ENCODE data around the gene DYNLT1. TPM values are rescaled to one million over a fixed set of nuclear protein-coding genes. Genes with fewer than 3 reads are reported as not detected.
A peak's percentile ranks its signal among the peaks of the same experiment; 100 is the strongest.
"Not testable (repeated sequence)": the region's sequence is repeated elsewhere in the genome, so short reads cannot be mapped to it uniquely, and the experiment has no call there.

The DYNLT1 gene
- total RNA-seq, 1 experiment from 2014 or later, result 10.2 TPM

DNA sequence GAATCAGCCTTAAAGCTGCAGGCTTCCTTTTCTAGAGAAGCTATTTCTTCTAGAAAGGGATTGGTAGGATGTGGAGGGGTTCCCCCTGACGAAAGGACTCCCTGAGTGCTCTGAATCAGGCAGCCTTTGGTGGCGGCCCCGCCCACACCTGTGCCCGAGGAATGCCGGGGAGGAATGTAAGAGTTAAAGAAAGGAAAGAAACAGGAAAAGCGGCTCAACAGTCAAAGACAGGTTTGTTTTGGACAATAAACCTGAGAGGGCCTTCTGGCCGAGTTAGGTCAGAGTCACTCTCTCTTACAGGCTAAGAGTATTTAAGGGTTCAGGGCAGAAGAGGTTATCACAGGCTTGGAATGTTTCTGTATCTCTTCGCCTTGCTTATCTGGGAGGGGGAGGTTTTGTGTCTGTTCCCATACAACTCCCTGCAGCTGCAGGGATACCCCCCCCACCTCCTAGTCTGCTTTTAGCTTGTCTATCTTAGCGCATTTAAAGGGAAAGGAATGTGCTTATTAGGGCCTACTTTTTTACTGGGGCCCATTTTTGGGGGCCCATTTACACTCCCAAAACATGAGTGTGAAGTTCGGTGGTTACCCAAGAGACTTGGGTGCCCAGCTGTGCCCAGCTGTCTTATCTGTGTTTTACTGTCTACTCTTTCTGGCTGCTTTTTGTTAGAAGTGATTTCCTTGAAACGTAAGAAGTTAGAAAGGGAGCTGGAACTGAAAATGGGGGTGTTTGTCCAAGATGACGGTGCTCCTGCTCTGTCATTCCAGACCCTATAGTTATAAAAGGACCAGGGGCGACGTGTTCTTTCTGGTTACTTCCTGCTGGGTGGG, 32.8 kb downstream of the DYNLT1 start:
- in situ Hi-C loops (cut with HindIII; ENCODE audit: low pct_unique_long_range_greater_than_20kb, low sequenced_read_pairs), result no loop called here
- DNase-seq (ENCODE audit: low read depth, low spot score), result no peak

DNA sequence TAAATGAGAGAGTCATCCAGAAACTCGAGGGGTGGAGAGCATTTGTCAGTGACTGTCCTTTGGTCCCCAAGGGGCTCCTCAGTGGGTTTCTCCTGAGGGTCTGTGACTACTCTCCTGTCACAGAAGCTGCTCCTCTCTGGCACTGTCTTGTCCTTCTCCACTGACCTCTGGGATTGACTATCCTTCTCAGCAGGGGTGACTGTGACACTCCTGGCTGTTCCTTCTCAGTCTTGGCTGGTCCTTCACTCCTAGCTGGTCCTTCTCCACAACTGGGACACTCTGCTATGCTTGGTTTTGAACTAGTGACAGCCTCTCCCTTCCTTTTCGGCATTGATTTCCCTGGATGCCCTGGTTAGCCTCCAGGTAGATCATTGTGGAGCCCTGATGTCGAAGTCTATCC, 33.5 kb downstream of the DYNLT1 start:
- in situ Hi-C loops (cut with HindIII; ENCODE audit: low pct_unique_long_range_greater_than_20kb, low sequenced_read_pairs), result no loop called here
- no peak for DNase-seq (ENCODE audit: low read depth, low spot score)

DNA sequence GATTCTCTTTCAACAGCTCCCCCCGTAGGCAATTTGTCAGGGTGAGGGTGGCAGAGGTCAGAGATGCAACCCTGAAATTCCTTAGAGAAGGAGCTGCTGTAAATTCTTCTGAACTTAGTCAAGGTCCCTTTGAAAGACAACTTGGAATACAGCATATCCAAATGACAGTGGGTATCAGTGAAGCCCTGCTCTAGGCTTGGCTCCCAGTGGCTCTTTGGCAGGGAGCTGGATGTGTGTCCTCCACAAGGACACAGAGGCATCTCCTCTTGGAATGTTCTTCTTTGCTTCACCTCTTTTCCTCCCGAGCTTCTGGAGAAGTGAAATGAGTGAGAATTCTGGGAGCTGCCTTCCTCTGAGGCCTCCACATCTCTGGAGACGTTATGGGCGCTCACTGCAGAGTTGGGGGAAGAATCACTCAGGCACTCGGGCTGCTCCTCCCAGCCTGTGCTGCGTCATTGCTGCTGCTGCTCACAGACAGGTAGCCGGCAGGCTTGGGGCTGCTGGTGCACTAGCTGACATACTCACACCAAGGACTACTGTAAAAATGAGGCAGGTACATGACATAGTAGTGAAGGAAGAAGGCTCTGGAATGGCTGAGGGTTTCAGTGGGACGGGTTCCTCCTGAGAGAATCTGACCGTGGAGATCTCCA, 34.1 kb downstream of the DYNLT1 start:
- in situ Hi-C loops (cut with HindIII; ENCODE audit: low pct_unique_long_range_greater_than_20kb, low sequenced_read_pairs), result no loop called here
- DNase-seq (ENCODE audit: low read depth, low spot score), result no peak

DNA sequence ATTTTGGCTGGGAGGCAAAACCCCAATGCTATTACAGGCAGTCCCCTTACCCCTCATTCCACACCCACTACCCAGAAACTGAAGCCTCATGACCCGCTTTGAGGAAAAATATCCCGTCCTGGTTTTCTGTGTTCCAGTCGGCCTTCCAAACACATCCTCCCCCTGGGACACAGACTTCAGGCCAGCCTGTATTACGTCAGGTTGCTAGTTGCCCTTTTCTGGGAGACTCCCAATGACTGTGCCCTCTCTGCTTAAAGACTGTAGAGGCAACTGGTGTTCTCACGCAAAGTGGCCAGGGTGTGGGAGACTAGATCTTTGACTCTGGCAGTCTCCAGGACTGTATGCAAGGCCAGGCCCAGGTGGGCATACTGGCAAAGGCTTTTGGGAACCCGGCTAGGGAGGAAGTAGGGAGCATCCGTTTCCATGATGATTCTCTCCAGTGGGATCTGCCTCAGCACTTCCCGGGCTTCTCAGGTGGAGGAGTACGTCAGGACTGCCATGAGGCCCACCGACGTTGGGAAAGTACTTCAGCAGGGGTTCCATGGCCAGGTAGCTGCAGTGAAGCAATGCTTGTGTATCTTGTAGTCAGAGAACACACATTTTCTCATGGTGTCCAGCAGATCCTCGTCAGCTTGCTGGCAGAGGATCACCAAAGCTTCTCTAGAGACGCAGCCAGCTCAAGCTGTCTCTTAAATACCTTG, 34.9 kb downstream of the DYNLT1 start:
- DNase-seq (ENCODE audit: low read depth, low spot score), result no peak
- in situ Hi-C loops (cut with HindIII; ENCODE audit: low pct_unique_long_range_greater_than_20kb, low sequenced_read_pairs), result no loop called here

DNA sequence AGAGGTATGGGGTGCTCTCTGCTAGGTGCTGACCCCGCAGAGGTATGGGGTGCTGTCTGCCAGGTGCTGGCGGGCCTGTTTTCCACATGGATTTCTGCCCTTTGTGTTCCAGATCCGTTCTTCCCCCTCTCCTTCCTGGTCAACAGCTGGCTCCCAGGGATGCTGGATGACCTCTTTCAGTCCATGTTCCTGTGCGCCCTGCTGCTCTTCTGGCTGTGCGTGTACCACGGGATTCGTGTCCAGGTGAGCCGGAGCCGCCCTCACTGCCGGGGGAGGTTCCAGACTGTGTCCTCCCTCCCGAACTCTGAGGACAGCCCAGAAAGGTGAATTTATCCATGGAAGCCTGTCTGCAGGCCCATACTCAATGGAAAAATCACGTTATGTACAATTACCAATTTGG, 36.3 kb downstream of the DYNLT1 start:
- DNase-seq (ENCODE audit: low read depth, low spot score), result no peak
- in situ Hi-C loops (cut with HindIII; ENCODE audit: low pct_unique_long_range_greater_than_20kb, low sequenced_read_pairs), result no loop called here

DNA sequence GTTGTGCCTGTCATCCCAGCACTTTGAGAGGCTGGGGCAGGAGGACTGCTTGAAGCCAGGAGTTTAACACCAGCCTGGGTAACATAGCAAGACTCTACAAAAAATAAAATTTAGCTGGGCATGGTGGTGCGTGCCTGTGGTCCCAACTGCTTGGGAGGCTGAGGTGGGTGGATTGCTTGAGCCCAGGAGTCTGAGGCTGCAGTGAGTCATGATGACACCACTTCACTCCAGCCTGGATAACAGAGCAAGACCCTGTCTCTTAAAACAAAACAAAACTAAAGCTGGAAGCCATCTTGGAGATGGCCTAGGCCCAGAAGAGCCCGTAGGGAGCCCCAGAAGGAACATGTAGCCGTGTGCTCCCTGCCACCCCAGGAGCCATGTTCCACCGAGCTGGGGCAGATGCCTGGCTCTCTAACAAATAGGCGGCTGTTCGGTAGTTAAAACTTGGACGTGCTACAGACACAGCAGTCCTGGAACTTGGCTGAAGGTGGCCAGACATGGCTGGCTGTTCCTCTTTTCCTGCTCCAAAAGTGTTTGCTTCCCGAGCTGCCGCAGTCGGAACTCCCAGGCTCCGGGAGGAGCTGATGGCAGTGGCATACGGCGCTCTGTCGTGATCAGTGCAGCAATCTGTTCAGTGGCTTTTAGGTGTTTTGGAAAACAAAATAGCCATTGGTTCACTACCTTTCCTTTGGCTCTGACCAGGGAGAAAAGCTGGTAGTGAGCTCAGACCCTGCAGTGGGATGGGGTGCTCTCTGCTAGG, 37.0 kb downstream of the DYNLT1 start:
- no peak for DNase-seq (ENCODE audit: low read depth, low spot score)
- in situ Hi-C loops (cut with HindIII; ENCODE audit: low pct_unique_long_range_greater_than_20kb, low sequenced_read_pairs), result no loop called here

DNA sequence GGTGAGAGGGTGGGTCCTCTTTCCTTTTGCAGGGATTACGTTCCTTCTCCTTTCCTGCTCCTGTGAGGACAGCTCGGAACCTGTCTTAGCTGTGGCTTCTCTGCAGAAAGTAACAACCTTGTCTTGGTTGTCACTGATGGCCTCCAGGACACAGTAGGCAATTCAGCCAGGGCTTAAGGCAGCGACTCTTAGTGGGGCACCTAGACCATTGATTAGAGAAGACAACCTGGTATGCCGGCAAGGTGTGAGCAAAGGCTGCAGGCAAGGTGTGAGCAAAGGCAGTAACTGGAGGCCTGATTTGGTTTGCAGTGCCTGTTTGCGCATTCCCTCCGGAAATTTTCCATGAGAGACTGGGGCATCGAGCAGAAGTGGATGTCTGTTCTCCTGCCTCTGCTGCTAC, 37.6 kb downstream of the DYNLT1 start:
- no peak for DNase-seq (ENCODE audit: low read depth, low spot score)
- in situ Hi-C loops (cut with HindIII; ENCODE audit: low pct_unique_long_range_greater_than_20kb, low sequenced_read_pairs), result no loop called here

DNA sequence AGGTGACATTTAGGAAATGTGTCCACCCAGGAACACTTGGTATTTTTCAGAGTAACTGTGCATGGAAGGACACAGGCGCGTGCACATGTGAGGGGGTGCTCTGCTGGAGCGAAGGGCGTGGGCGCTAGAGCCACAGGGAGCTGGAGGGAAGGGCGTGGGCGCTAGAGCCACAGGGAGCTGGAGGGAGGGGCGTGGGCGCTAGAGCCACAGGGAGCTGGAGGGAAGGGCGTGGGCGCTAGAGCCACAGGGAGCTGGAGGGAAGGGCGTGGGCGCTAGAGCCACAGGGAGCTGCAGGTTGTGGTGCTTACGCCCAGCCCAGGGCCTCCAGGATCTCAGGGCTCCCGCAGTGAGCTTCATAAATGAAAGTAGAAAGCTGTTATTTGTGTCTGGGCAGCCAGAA, 38.5 kb downstream of the DYNLT1 start:
- in situ Hi-C loops (cut with HindIII; ENCODE audit: low pct_unique_long_range_greater_than_20kb, low sequenced_read_pairs); DNase-seq (ENCODE audit: low read depth, low spot score): not testable (repeated sequence)

DNA sequence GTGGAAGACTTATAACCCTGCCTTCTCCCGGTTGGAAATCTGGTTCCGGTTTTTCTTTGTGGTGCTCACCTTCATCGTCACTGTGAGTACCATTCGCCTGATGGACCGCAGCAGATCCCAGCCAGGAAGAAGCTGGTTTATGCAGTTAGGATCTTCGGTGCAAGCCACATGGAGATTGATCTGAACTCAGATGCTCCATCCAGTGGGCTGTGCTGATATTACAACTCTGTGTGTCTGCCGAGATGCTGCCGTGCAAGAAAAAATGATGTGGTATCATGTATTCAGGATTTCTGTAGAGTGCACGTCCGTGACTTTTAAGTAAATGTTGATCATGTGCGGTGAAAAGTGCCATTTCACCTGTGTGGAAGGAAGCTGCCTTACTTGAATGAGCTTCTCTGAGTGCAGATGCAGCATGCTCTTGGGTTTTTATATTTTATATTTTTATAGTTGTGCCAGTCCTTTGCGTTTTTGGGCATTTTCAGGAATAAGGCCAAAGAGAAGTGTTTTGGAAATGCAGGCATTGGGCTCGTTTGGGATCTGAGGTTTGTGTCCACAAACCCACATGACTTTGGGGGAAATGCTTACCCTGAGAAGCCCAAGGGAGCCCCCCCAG, 39.2 kb downstream of the DYNLT1 start:
- DNase-seq (ENCODE audit: low read depth, low spot score), result peak; percentile 87
- in situ Hi-C loops (cut with HindIII; ENCODE audit: low pct_unique_long_range_greater_than_20kb, low sequenced_read_pairs), result no loop called here

DNA sequence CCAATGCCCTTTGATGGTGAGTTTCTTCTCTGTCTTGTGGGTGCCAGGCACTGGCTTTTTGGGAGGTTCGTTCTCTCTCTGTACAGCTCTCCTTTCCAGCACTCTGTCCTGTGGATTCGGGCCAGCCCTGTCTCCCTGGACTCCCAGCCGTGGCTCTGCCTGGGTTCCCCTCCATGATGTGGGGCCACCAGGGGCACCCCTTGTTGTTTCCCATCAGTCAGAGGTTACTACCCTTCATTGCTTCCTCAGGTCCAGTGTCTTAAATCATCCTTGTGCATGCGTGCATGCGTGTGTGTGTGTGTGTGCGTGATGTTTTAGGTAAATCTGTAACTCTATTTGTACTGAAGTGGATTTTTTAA, 40.5 kb downstream of the DYNLT1 start:
- in situ Hi-C loops (cut with HindIII; ENCODE audit: low pct_unique_long_range_greater_than_20kb, low sequenced_read_pairs), result no loop called here
- DNase-seq (ENCODE audit: low read depth, low spot score), result no peak

DNA sequence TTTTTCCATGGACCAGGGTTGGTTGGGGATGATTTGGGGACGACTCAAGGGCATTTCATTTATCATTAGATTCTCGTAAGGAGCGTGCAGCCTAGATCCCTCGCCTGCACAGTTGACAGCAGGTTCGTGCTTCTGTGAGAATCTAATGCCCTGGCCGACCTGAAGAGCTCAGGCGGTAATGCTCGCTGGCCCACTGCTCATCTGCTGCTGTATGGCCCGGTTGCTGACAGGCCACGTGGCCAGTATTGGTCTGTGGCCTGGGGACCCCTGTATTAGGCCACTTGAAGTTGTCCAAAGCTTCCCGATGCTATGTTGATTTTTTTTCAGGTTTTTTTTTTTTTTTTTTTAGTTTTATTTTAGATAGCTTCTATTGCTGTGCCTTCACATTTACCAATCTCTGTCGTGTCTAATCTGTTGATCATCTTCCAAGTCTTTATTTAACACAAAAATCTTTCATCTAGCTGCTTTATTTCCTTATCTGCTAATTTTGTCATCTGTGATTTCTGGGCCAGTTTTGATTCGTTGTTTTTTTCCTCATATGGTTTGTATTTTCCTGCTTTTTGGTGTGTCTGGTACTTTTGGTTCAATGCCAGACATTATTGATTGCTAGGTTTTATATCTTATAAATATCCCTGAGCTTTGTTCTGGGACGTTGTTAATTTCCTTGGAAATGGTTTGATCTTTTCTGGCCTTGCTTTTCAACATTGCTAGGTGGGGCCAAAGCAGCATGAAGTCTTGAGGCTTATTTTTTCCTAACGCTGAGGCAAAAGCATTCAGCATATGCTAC, 41.1 kb downstream of the DYNLT1 start:
- DNase-seq (ENCODE audit: low read depth, low spot score), result no peak
- in situ Hi-C loops (cut with HindIII; ENCODE audit: low pct_unique_long_range_greater_than_20kb, low sequenced_read_pairs), result no loop called here

DNA sequence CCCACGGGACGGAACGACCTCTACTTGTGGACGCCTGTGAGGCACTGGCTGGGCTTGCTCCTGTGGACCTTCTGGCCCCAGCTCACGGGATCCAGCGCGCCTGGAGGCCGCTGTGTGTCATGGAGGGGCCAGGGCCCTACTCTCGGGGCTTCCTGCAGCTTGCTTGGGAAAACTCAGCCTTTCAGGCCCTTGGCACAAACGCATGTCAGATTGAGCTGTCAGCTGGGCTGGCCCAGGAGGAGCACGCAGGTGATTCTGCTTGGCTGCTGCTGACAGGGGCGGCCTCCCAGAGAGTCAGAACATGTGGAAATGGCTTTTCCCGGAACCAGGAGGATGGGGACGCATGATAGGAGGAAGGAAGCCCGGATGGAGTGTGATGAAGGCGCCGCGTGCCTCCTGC, 44.9 kb downstream of the DYNLT1 start:
- in situ Hi-C loops (cut with HindIII; ENCODE audit: low pct_unique_long_range_greater_than_20kb, low sequenced_read_pairs), result no loop called here
- no peak for DNase-seq (ENCODE audit: low read depth, low spot score)

DNA sequence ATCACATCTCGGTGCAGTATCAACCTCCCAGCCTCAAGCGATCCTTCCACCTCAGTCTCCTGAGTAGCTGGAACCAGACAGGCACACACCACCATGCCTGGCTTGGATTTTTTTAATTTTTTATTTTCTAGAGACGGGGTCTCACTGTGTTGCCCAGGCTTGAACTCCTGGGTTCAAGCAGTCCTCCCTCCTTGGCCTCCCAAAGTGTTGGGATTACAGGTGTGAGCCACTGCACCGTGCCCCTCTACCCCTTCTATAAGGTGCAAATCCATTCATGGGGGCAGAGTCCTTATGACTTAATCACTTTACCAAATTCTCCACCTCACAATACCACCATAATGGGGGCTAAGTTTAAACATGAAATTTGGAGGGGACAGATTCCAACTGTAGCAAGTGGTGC, 47.0 kb downstream of the DYNLT1 start:
- no peak for DNase-seq (ENCODE audit: low read depth, low spot score)
- in situ Hi-C loops (cut with HindIII; ENCODE audit: low pct_unique_long_range_greater_than_20kb, low sequenced_read_pairs), result no loop called here

DNA sequence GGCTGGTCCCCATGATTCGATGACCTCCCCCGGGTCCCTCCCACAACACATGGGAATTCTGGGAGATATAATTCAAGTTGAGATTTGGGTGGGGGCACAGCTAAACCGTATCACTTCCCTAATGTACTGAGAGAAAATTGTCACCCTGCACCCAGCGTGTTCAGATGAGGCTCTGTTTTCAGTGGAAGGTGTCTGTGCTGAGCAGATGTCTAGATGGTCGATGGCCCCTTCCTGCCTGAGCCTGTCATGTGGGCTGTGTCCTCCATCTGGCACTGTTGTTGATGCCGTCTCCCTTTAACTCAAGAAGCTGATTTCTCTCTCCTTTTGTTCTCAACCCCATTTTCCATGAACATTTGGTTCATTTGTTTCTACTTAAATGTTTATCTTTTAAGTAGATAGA, 47.7 kb downstream of the DYNLT1 start:
- in situ Hi-C loops (cut with HindIII; ENCODE audit: low pct_unique_long_range_greater_than_20kb, low sequenced_read_pairs), result no loop called here
- no peak for DNase-seq (ENCODE audit: low read depth, low spot score)

DNA sequence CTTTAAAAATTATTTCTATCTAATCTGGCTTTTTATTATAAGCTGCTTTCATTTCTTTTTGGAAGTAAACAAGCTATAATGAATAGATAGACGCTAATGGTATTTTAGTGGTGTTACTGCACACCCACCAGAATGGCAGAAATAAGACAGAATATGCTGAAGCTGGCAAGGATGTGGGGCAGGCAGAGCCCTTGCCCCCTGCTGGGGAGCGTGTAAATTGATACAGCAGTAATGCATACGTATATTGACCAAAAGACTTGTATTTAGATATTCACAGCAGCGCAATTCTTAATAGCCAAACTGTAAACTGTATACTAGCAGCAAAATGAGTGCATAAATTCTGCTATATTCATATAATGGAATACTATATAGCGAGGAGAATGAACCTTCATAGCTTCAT, 49.3 kb downstream of the DYNLT1 start:
- DNase-seq (ENCODE audit: low read depth, low spot score), result peak; percentile 31
- in situ Hi-C loops (cut with HindIII; ENCODE audit: low pct_unique_long_range_greater_than_20kb, low sequenced_read_pairs), result no loop called here

DNA sequence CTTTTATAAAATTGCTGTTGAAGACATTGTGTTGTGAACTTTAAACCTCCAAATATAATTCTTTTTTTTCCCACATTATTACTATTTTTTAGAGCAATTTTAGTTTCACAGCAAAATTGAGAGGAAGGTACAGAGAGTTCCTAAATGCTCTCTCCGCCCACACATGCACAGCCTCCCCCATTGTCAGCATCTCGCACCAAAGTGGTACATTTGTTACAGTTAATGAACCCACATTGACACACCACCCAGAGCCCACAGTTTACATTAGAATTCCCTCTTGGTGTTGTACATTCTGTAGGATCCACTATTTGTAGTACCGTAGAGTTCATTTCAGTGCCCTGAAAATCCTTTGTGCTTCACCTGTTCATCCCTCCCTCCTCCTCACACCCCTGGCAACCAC, 50.9 kb downstream of the DYNLT1 start:
- in situ Hi-C loops (cut with HindIII; ENCODE audit: low pct_unique_long_range_greater_than_20kb, low sequenced_read_pairs), result no loop called here
- DNase-seq (ENCODE audit: low read depth, low spot score), result no peak

DNA sequence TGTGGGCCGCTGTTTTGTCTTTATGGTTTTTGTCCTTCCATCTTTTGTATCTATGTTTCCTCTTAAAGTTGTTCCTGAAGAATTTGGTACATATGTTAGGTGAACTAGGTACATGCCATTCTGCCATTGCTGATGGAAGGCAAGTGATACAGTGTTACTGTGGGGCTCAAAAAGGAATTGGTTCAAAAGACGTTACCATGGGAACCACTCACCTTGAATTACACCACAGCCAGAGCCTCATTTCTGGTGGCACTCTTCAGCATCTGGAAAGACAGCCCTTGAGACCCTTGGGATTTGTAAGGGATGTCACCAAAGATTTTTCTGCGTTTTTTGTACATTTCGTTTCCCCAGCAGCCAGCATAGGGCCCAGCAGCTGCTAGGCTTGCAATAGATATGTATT, 52.7 kb downstream of the DYNLT1 start:
- DNase-seq (ENCODE audit: low read depth, low spot score), result no peak

More for the DNA sequence above, 52.7 kb downstream of the DYNLT1 start:
- in situ Hi-C loops (cut with HindIII; ENCODE audit: low pct_unique_long_range_greater_than_20kb, low sequenced_read_pairs), result no loop called here

All from SK-MEL-5 (cell line).